HepG2 (cell line): Measurements from ENCODE around the gene KREMEN1. TPM values are rescaled to one million over a fixed set of nuclear protein-coding genes. Genes with fewer than 3 reads are reported as not detected.

Experiments
- ATAC-seq: fragments of 200-7000 bp; cut with Tn5 transposase; 3 replicates; pipeline ENCODE4 v1.9.1; 2020; ENCODE audit warnings: mild to moderate bottlenecking, moderate library complexity
- BruUV-seq: library from RNA; stranded (reverse); fragments of 400-500 nt; replicated peaks from 2 replicates; lab custom pipeline; 2021; lab: Mats Ljungman, UMichigan
- CTCF ChIA-PET: fragments of 300-600 bp; formaldehyde crosslinking; extraction: SDS; loops from one replicate; lab custom pipeline; 2021; ENCODE audit warnings: low total read pairs, inconsistent platforms, low intra/inter-chr PET ratio; lab: Yijun Ruan, JAX
- POLR2A ChIA-PET: fragments of 350-600 bp; sonication (Branson Sonifier 250); formaldehyde crosslinking; loops from one replicate; lab custom pipeline; 2020; ENCODE audit warnings: antibody characterized with exemption, inconsistent platforms; lab: Yijun Ruan, JAX
- DNase-seq: peaks from one replicate; pipeline ENCODE4 v3.0.0-alpha.2; 2015; ENCODE audit warnings: low spot score
- FAIRE-seq: peaks from 3 replicates; lab custom pipeline; 2011; peaks lifted over from hg19 to GRCh38; lab: Jason Lieb, UNC
- H2AFZ ChIP-seq: one replicate; pipeline ENCODE4 v1.6.1; 2011; ENCODE audit warnings: low read length, inconsistent platforms
- H3K27ac ChIP-seq: fragments of 300-600 bp; 3 replicates; pipeline ENCODE4 v1.8.0; 2011; ENCODE audit warnings: mixed run types, mild to moderate bottlenecking, mixed read lengths, low read length, inconsistent platforms; ENCODE audit not compliant: insufficient read depth; ENCODE audit errors: extremely low read length
- H3K27me3 ChIP-seq, 2 experiments: fragments of 200-600 bp in 1 of 2; 2 replicates in 1 of 2; 3 replicates in 1 of 2; pipeline versions ENCODE4 v1.6.0 to v1.8.0; 2011; ENCODE audit warnings: low read length in 2 of 2, mild to moderate bottlenecking in 2 of 2, moderate library complexity in 2 of 2, inconsistent platforms in 1 of 2; ENCODE audit not compliant: insufficient read depth in 2 of 2, control insufficient read depth in 1 of 2
- H3K36me3 ChIP-seq, 2 experiments: fragments of 200-600 bp in 1 of 2; replicated peaks in 1 of 2; 2 replicates in 1 of 2; 3 replicates in 1 of 2; pipeline versions ENCODE4 v1.5.1 to v1.8.0; 2011; ENCODE audit warnings: low read length in 2 of 2, inconsistent platforms in 1 of 2; ENCODE audit not compliant: insufficient read depth in 2 of 2, control insufficient read depth in 1 of 2
- H3K4me1 ChIP-seq: 2 replicates; pipeline ENCODE4 v1.5.1; 2012; ENCODE audit warnings: low read length, inconsistent platforms; ENCODE audit not compliant: insufficient read depth
- H3K4me2 ChIP-seq: 2 replicates; pipeline ENCODE4 v1.6.0; 2011; ENCODE audit warnings: low read depth, low read length, inconsistent platforms
- H3K4me3 ChIP-seq, 3 experiments: fragments of 200-600 bp in 1 of 3; sonication (generic), shearing (Covaris generic) in 1 of 3; replicated peaks in 1 of 3; 2 replicates each; pipeline ENCODE4 v1.5.1; 2011 to 2016; ENCODE audit warnings: low read length in 3 of 3, inconsistent platforms in 2 of 3, low read depth in 2 of 3, mild to moderate bottlenecking in 2 of 3, control low read depth in 1 of 3, mixed read lengths in 1 of 3; ENCODE audit not compliant: insufficient read depth in 1 of 3
- H3K79me2 ChIP-seq: one replicate; pipeline ENCODE4 v1.6.1; 2011; ENCODE audit warnings: low read length, inconsistent platforms; ENCODE audit not compliant: insufficient read depth
- H3K9ac ChIP-seq: 2 replicates; pipeline ENCODE4 v1.6.0; 2011; ENCODE audit warnings: mild to moderate bottlenecking, low read depth, low read length, inconsistent platforms; ENCODE audit not compliant: insufficient read depth
- H3K9me3 ChIP-seq: 2 replicates; pipeline ENCODE4 v1.5.1; 2012; ENCODE audit warnings: mild to moderate bottlenecking, low read length
- H4K20me1 ChIP-seq: 2 replicates; pipeline ENCODE4 v1.6.0; 2011; ENCODE audit warnings: inconsistent platforms, mild to moderate bottlenecking, low read length, moderate library complexity; ENCODE audit not compliant: insufficient read depth
- MTA3 ChIP-seq: sonication (generic); formaldehyde crosslinking; IDR thresholded peaks from 2 replicates; pipeline ENCODE4 v1.4.0; 2020; ENCODE audit warnings: missing genetic modification reagents
- TBX2 ChIP-seq: sonication (generic); formaldehyde crosslinking; IDR thresholded peaks from 2 replicates; pipeline ENCODE4 v1.5.0; 2020; ENCODE audit warnings: missing genetic modification reagents, mild to moderate bottlenecking, borderline replicate concordance
- ZBTB3 ChIP-seq: sonication (generic); formaldehyde crosslinking; IDR thresholded peaks from 2 replicates; pipeline ENCODE4 v1.4.0; 2020; ENCODE audit warnings: low read depth, mild to moderate bottlenecking, moderate library complexity, missing genetic modification reagents, borderline replicate concordance
- ZMYM3 ChIP-seq: sonication (generic); formaldehyde crosslinking; IDR thresholded peaks from 2 replicates; pipeline ENCODE4 v1.5.1; 2020; ENCODE audit warnings: mild to moderate bottlenecking, missing genetic modification reagents
- WGBS: methylation state at CpG from one replicate; pipeline ENCODE4 v1.1.6; 2017; ENCODE audit warnings: low lambda C conversion rate; 5-methylcytosine and 5-hydroxymethylcytosine counted together
- in situ Hi-C: cut with HindIII; loops from 2 replicates; pipeline ENCODE4 v1.10.0; 2017; ENCODE audit warnings: low pct_unique_long_range_greater_than_20kb; ENCODE audit not compliant: extremely low pct_ligation_motif_present
- intact Hi-C: fragments of 100-400 bp; cut with micrococcal nuclease; formaldehyde crosslinking; loops from one replicate; pipeline ENCODE4 v1.10.0; 2022; ENCODE audit not compliant: unreplicated experiment
- polyA plus RNA-seq, 8 experiments: library from polyadenylated mRNA; depleted of rRNA in 3 of 8; stranded (reverse) in 7 of 8; unstranded in 1 of 8; fragments of >200 nt; fragmentation: Illumina TruSeq in 4 of 8; extraction: Trizol in 4 of 8; gene quantifications; 2 replicates each; pipeline versions ENCODE4 v1.2.1 to v1.2.3, GENCODE V29; 2011 to 2016; ENCODE audit warnings: low read depth in 4 of 8, missing spikeins in 1 of 8, mixed read lengths in 1 of 8; ENCODE audit not compliant: insufficient read depth in 1 of 8
- total RNA-seq, 5 experiments: library from RNA; depleted of rRNA; stranded (reverse); fragments of >200 nt; fragmentation: Illumina TruSeq; extraction: Trizol; gene quantifications; 2 replicates each; pipeline ENCODE4 v1.2.3, GENCODE V29; 2016; ENCODE audit warnings: low read depth in 1 of 5
- TF ChIP-seq, protein P1 (sequence below): sonication (generic); formaldehyde crosslinking; IDR thresholded peaks from 2 replicates; pipeline ENCODE4 v1.4.0; 2020; ENCODE audit warnings: missing genetic modification reagents
- TF ChIP-seq, protein P2 (sequence below): sonication (generic); formaldehyde crosslinking; IDR thresholded peaks from 2 replicates; pipeline ENCODE4 v1.5.0; 2020; ENCODE audit warnings: mild to moderate bottlenecking, missing genetic modification reagents

Gene KREMEN1
- total and polyA plus RNA-seq, 2 of the 13 experiments (the other 11 are each of a cell fraction or from before 2014, with no cell fraction given): 9.8 to 13.8 TPM

- no peak overlapping the region for H3K9ac ChIP-seq
- TF ChIP-seq, protein P1, sequence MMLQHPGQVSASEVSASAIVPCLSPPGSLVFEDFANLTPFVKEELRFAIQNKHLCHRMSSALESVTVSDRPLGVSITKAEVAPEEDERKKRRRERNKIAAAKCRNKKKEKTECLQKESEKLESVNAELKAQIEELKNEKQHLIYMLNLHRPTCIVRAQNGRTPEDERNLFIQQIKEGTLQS (CRISPR knock-in tag): no peak
- TF ChIP-seq ZMYM3 (CRISPR knock-in tag) (peak; percentile 44), TBX2 (CRISPR knock-in tag) (0 out of 2 replicates have a peak, but pooled peaks have one; percentile 27), ZBTB3 (CRISPR knock-in tag) (0 out of 2 replicates have a peak, but pooled peaks have one; percentile 24), MTA3 (CRISPR knock-in tag) (no peak)
- TF ChIP-seq, protein P2, sequence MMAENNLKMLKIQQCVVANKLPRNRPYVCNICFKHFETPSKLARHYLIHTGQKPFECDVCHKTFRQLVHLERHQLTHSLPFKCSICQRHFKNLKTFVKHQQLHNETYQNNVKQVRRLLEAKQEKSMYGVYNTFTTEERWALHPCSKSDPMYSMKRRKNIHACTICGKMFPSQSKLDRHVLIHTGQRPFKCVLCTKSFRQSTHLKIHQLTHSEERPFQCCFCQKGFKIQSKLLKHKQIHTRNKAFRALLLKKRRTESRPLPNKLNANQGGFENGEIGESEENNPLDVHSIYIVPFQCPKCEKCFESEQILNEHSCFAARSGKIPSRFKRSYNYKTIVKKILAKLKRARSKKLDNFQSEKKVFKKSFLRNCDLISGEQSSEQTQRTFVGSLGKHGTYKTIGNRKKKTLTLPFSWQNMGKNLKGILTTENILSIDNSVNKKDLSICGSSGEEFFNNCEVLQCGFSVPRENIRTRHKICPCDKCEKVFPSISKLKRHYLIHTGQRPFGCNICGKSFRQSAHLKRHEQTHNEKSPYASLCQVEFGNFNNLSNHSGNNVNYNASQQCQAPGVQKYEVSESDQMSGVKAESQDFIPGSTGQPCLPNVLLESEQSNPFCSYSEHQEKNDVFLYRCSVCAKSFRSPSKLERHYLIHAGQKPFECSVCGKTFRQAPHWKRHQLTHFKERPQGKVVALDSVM (CRISPR knock-in tag): peak; percentile 97
- no peaks in the 10 kb centered on the region for H3K79me2 ChIP-seq
- H3K36me3 ChIP-seq: no peaks in the 10 kb centered on the region
- H4K20me1 ChIP-seq: 0 out of 2 replicates have a peak, but pooled peaks cover 4% of the 10 kb centered on the region
- no peak for FAIRE-seq
- in situ Hi-C loops: loop anchor here (5.0 kb wide), 1 partner anchor 82 kb away; no protein-coding TSS in a partner anchor
- no peaks in the 10 kb centered on the region for H3K9me3 ChIP-seq
- no peaks in the 10 kb centered on the region for H3K27me3 ChIP-seq
- H2AFZ ChIP-seq: no peak overlapping the region
- H3K4me1 ChIP-seq: peaks cover 61% of the 10 kb centered on the region
- 53% methylated on average over 4 of the region's 4 CpGs for WGBS
- ChIA-PET POLR2A (interaction anchor here (1.8 kb wide), 1 partner anchor 24 kb away, joined by 5 read pairs; no protein-coding TSS in a partner anchor), CTCF (no interaction called here)
- no TSS peak for BruUV-seq
- intact Hi-C loops: loop anchor here (5.0 kb wide), 1 partner anchor 82 kb away; no protein-coding TSS in a partner anchor
- no peak for DNase-seq
- H3K4me2 ChIP-seq: peak overlapping the region; percentile 93
- no peak for ATAC-seq
- 0 out of 6 replicates have a peak overlapping the region, but pooled peaks of 1 of the 3 experiments have one; percentile 59 for H3K4me3 ChIP-seq
- no peak overlapping the region for H3K27ac ChIP-seq
Observed at GRCh38 chr22:29070490-29070889, 2.3 kb upstream of the KREMEN1 start.
